PC-3 (cell line): Measurements from ENCODE around the gene DRC1.

Source experiments
- EZH2 ChIP-seq: fragments of 300-600 bp; sonication (generic); IDR thresholded peaks from one replicate; pipeline ENCODE4 v1.6.1; 2017; ENCODE audit warnings: antibody characterized with exemption, mild to moderate bottlenecking, low read length; ENCODE audit not compliant: unreplicated experiment
- EZH2phosphoT487 ChIP-seq: fragments of 300-600 bp; sonication (generic); IDR thresholded peaks from 2 replicates; pipeline ENCODE4 v1.6.1; 2018; ENCODE audit warnings: mild to moderate bottlenecking, antibody characterized with exemption, low read length, borderline replicate concordance
- TF ChIP-seq, protein P1 (sequence below): fragments of 300-600 bp; sonication (generic); conservative IDR thresholded peaks from 2 replicates; pipeline ENCODE4 v1.5.1; 2017; ENCODE audit warnings: antibody characterized with exemption, low read depth, mild to moderate bottlenecking, low read length

DNA sequence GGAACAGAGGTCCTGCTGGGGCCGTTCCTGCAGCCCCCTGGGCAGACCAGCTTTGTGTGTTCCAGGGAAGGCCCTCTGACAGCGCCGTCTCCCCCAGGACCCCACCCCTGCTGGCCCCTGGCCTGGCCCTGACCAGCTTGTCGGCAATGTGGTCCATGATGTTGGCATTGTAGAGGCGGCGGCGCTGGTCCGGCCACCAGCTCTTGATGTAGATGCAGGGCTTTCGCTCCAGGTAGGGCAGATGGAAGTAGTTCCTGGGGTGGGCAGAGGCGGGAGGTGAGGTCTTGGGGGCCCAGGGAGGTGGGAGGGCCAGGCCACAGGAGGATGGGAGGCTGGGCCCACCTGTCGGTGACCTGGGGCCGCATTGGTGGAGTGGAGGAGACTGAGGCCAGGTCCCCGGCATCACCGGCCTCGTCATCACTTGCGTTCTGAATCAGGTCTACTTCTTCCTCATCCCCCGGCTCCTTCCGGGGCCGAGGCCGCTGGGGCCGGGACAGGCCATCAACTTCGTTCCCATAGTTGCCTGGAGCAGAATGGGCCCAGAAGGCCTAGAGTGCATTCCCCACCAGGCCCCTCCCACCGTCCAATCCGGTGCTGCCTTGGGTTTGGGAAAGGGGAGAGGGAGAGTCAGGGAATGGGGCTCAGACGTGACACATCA, 77.5 kb downstream of the DRC1 start:
- TF ChIP-seq, protein P1, sequence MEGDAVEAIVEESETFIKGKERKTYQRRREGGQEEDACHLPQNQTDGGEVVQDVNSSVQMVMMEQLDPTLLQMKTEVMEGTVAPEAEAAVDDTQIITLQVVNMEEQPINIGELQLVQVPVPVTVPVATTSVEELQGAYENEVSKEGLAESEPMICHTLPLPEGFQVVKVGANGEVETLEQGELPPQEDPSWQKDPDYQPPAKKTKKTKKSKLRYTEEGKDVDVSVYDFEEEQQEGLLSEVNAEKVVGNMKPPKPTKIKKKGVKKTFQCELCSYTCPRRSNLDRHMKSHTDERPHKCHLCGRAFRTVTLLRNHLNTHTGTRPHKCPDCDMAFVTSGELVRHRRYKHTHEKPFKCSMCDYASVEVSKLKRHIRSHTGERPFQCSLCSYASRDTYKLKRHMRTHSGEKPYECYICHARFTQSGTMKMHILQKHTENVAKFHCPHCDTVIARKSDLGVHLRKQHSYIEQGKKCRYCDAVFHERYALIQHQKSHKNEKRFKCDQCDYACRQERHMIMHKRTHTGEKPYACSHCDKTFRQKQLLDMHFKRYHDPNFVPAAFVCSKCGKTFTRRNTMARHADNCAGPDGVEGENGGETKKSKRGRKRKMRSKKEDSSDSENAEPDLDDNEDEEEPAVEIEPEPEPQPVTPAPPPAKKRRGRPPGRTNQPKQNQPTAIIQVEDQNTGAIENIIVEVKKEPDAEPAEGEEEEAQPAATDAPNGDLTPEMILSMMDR: no peak
- TF ChIP-seq EZH2 (no peak), EZH2phosphoT487 (no peak)
